Lower leg skin (tissue), 4 donors: Measurements from ENCODE around the gene EPB41L4B. TPM values are rescaled to one million over a fixed set of nuclear protein-coding genes. Genes with fewer than 3 reads are reported as not detected.

Experiments
- DNase-seq, 2 donors: peaks; one replicate each; pipeline ENCODE4 v3.0.0-alpha.2; 2019; ENCODE audit warnings: low spot score in 2 of 2
- H3K4me3 ChIP-seq: fragments of 200-600 bp; sonication (generic); 2 replicates; pipeline ENCODE4 v1.5.1; 2017; ENCODE audit warnings: mild to moderate bottlenecking, low read depth; ENCODE audit not compliant: poor library complexity, severe bottlenecking
- POLR2A ChIP-seq, 2 donors: fragments of 450-650 bp; IDR thresholded peaks; one replicate each; pipeline ENCODE4 v1.6.1; 2016 to 2017; ENCODE audit warnings: antibody characterized with exemption in 2 of 2, mild to moderate bottlenecking in 1 of 2, moderate library complexity in 1 of 2
- WGBS, 2 donors: methylation state at CpG; one replicate each; pipeline ENCODE4 v1.1.5; 2018; 5-methylcytosine and 5-hydroxymethylcytosine counted together
- intact Hi-C: fragments of 100-400 bp; cut with DNase I; formaldehyde crosslinking; loops from one replicate; pipeline ENCODE4 v1.15.0; 2023; ENCODE audit warnings: low total_unique reads
- total RNA-seq, 4 donors: library from RNA; depleted of rRNA; stranded (reverse); fragments of >200 nt; gene quantifications; one replicate each; pipeline ENCODE4 v1.1.0, GENCODE V29; 2016
- TF ChIP-seq, protein P1 (sequence below), 3 donors: fragments of 450-650 bp; IDR thresholded peaks; one replicate each; pipeline ENCODE4 v1.5.1; 2016; ENCODE audit warnings: antibody characterized with exemption in 3 of 3, mild to moderate bottlenecking in 3 of 3, moderate library complexity in 2 of 3

Gene EPB41L4B
- total RNA-seq, 4 donors from 2014 or later: 15.4 to 31.6 (median 21.6) TPM

GRCh38 chr9:109336409-109336808 is 15.6 kb upstream of the EPB41L4B start:
- no peak overlapping the region for H3K4me3 ChIP-seq
- peak in 1 of 2 donors; percentile 72 for DNase-seq
- TF ChIP-seq, protein P1, sequence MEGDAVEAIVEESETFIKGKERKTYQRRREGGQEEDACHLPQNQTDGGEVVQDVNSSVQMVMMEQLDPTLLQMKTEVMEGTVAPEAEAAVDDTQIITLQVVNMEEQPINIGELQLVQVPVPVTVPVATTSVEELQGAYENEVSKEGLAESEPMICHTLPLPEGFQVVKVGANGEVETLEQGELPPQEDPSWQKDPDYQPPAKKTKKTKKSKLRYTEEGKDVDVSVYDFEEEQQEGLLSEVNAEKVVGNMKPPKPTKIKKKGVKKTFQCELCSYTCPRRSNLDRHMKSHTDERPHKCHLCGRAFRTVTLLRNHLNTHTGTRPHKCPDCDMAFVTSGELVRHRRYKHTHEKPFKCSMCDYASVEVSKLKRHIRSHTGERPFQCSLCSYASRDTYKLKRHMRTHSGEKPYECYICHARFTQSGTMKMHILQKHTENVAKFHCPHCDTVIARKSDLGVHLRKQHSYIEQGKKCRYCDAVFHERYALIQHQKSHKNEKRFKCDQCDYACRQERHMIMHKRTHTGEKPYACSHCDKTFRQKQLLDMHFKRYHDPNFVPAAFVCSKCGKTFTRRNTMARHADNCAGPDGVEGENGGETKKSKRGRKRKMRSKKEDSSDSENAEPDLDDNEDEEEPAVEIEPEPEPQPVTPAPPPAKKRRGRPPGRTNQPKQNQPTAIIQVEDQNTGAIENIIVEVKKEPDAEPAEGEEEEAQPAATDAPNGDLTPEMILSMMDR (IDR thresholded peaks at IDR 0.05): no peak
- no peak for TF ChIP-seq POLR2A (IDR thresholded peaks at IDR 0.05)
- 84 to 89% methylated on average over 3 of the region's 3 CpGs for WGBS, 2 donors
- intact Hi-C loops: no loop called here

GRCh38 chr9:109335929-109336328 is 15.1 kb upstream of the EPB41L4B start:
- no peak for TF ChIP-seq POLR2A (IDR thresholded peaks at IDR 0.05)
- TF ChIP-seq, protein P1 (IDR thresholded peaks at IDR 0.05): no peak
- no peak for DNase-seq
- WGBS, 2 donors: 71 to 77% methylated on average over 2 of the region's 2 CpGs
- intact Hi-C loops: no loop called here
- H3K4me3 ChIP-seq: no peak overlapping the region

DNA sequence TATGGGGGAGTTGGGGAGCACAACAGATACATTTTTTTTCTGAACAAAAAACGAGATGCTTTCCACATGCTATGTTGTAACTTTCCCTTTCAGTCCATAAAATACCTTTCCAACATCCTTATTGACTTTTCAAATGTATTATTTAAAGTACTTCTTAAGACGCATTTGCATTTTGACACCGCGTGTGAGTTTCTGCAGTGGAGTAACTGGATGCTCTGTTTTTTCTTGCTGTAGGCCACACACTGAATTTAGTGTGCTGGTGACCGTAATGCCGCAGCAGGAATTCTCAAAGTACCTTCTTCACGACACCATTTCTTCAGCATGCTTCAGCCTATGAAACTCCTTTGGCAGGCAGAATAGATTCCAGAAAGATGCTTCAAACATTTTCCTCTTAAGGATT is 14.3 kb upstream of the EPB41L4B start:
- no peak for TF ChIP-seq POLR2A (IDR thresholded peaks at IDR 0.05)
- TF ChIP-seq, protein P1 (IDR thresholded peaks at IDR 0.05): no peak
- WGBS, 2 donors: 74 to 82% methylated on average over 7 of the region's 7 CpGs
- H3K4me3 ChIP-seq: no peak overlapping the region
- intact Hi-C loops: no loop called here
- DNase-seq: peak in 1 of 2 donors; percentile 50

- no peak overlapping the region for H3K4me3 ChIP-seq
- 18 to 20% methylated on average over 5 of the region's 5 CpGs for WGBS, 2 donors
- DNase-seq: peak; percentile 78 to 91
- intact Hi-C loops: no loop called here
- TF ChIP-seq, protein P1 (IDR thresholded peaks at IDR 0.05): no peak
- TF ChIP-seq POLR2A (IDR thresholded peaks at IDR 0.05): no peak
Observed at GRCh38 chr9:109331353-109331752, 10.5 kb upstream of the EPB41L4B start.

DNA sequence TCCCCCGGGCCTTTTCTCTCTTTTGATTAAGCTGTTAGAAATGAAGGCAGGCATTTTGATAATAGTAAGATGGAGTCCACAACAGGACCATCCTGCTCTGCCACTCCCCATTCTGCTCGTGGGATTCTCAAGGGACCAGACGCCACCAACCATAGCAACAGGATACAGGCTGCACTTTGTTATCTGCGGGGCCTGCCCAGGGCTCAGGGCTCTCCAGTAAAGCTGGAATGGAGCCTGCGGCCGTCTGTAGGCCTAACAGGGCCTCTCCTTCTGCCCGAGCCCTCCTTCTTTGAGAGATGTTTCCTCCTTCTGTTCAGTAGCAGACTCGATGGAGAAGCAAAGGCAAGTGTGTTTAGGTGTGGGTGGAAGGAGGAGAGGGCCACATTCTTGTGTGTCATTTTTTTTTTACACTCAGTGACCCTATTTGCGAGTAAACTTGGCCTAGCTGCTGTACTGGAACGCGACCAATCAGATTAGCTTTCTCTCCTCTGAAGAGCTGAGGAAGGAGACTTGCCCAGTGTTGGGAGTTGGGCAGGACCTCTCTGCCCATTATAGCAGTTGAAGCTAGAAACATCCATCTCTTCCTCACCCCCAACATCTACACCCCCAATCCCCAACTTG is 8.9 kb upstream of the EPB41L4B start:
- 33 to 38% methylated on average over 11 of the region's 11 CpGs for WGBS, 2 donors
- TF ChIP-seq, protein P1 (IDR thresholded peaks at IDR 0.05): no peak
- TF ChIP-seq POLR2A (IDR thresholded peaks at IDR 0.05): no peak
- intact Hi-C loops: no loop called here
- peak in 1 of 2 donors; percentile 78 for DNase-seq
- H3K4me3 ChIP-seq: no peak overlapping the region
